ENCODE data around the gene MYOZ1.

DNA sequence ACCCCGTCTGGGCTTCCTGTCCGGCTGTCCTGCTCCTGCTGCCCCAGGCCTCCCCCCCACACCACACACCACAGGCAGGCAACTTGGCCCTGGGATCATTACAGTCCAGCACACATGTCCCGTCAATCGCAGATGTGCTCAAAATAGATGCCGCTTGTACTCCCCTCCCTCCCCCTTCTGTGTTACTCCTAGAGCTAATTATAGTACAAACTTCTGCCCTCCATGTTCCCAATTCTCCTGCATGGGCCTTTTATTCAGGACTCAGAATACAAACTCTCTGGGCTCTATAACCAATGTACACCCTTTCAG lies 14.7 kb upstream of the MYOZ1 start, which contains the start of gene SYNPO2L:
- TF ChIP-seq, protein P1, sequence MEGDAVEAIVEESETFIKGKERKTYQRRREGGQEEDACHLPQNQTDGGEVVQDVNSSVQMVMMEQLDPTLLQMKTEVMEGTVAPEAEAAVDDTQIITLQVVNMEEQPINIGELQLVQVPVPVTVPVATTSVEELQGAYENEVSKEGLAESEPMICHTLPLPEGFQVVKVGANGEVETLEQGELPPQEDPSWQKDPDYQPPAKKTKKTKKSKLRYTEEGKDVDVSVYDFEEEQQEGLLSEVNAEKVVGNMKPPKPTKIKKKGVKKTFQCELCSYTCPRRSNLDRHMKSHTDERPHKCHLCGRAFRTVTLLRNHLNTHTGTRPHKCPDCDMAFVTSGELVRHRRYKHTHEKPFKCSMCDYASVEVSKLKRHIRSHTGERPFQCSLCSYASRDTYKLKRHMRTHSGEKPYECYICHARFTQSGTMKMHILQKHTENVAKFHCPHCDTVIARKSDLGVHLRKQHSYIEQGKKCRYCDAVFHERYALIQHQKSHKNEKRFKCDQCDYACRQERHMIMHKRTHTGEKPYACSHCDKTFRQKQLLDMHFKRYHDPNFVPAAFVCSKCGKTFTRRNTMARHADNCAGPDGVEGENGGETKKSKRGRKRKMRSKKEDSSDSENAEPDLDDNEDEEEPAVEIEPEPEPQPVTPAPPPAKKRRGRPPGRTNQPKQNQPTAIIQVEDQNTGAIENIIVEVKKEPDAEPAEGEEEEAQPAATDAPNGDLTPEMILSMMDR (IDR thresholded peaks at IDR 0.05): no peak
- TF ChIP-seq POLR2A (IDR thresholded peaks at IDR 0.05) (no peak), EP300 (IDR thresholded peaks at IDR 0.05) (no peak)

Data from stomach (tissue), 4 donors.